ENCODE results near the gene MUSK.

GRCh38 chr9:110620726-110621125, 47.9 kb upstream of the MUSK start:
- no peak for TF ChIP-seq POLR2A (IDR thresholded peaks at IDR 0.05; ENCODE audit: low read depth, low read length)
- TF ChIP-seq POLR2AphosphoS5 (IDR thresholded peaks at IDR 0.05; ENCODE audit: low read depth, low read length), result no peak

All from GM12892 (cell line).